ENCODE measurements around the gene SCN4A. TPM values are rescaled to one million over a fixed set of nuclear protein-coding genes. Genes with fewer than 3 reads are reported as not detected.

SCN4A gene
- total RNA-seq, 1 experiment from 2014 or later, result 0.03 TPM

- ChIA-PET CTCF (no interaction called here), POLR2A (no interaction called here)
- Histone ChIP-seq H3K27ac (ENCODE audit: low read length) (no peak overlapping the region), H3K36me3 (ENCODE audit: control insufficient read depth, insufficient read depth, low read length) (no peaks in the 10 kb centered on the region), H3K4me3 (ENCODE audit: low read depth in 2 of 2, low read length in 2 of 2) (no peak overlapping the region), H3K9me3 (ENCODE audit: control insufficient read depth, insufficient read depth, low read depth, low read length) (no peaks in the 10 kb centered on the region), H3K4me1 (ENCODE audit: control insufficient read depth, insufficient read depth, low read length) (no peaks in the 10 kb centered on the region), H3K27me3 (ENCODE audit: control insufficient read depth, insufficient read depth, low read length) (no peaks in the 10 kb centered on the region)
- ATAC-seq (no peak), DNase-seq (ENCODE audit: low read depth, low spot score) (no peak)
- intact Hi-C loops (cut with micrococcal nuclease; ENCODE audit: unreplicated experiment), result no loop called here
- TF ChIP-seq TCF7L2 (IDR thresholded peaks at IDR 0.05; ENCODE audit: low read depth, low read length) (no peak), SIN3A (IDR thresholded peaks at IDR 0.05; ENCODE audit: borderline replicate concordance, insufficient read depth, low read depth, low read length) (no peak), REST (IDR thresholded peaks at IDR 0.05; ENCODE audit: insufficient read depth in 1 of 2, low read depth in 2 of 2, low read length in 1 of 2) (no peak), POLR2AphosphoS5 (IDR thresholded peaks at IDR 0.05; ENCODE audit: low read depth, low read length) (no peak), CTCF (IDR thresholded peaks at IDR 0.05) (no peak)
- BruUV-seq (replicated peaks), result no TSS peak
- in situ Hi-C loops (cut with HindIII; ENCODE audit: low pct_unique_long_range_greater_than_20kb, low sequenced_read_pairs), result no loop called here
Observed at GRCh38 chr17:64006361-64007088, 33.8 kb upstream of the SCN4A start.

- Histone ChIP-seq H3K27me3 (ENCODE audit: control insufficient read depth, insufficient read depth, low read length) (no peaks in the 10 kb centered on the region), H3K4me1 (ENCODE audit: control insufficient read depth, insufficient read depth, low read length) (no peaks in the 10 kb centered on the region), H3K27ac (ENCODE audit: low read length) (no peak overlapping the region), H3K36me3 (ENCODE audit: control insufficient read depth, insufficient read depth, low read length) (no peaks in the 10 kb centered on the region), H3K4me3 (ENCODE audit: low read depth in 2 of 2, low read length in 2 of 2) (no peak overlapping the region), H3K9me3 (ENCODE audit: control insufficient read depth, insufficient read depth, low read depth, low read length) (no peaks in the 10 kb centered on the region)
- ChIA-PET CTCF (no interaction called here), POLR2A (no interaction called here)
- TF ChIP-seq SIN3A (IDR thresholded peaks at IDR 0.05; ENCODE audit: borderline replicate concordance, insufficient read depth, low read depth, low read length) (no peak), TCF7L2 (IDR thresholded peaks at IDR 0.05; ENCODE audit: low read depth, low read length) (no peak), REST (IDR thresholded peaks at IDR 0.05; ENCODE audit: insufficient read depth in 1 of 2, low read depth in 2 of 2, low read length in 1 of 2) (no peak), CTCF (IDR thresholded peaks at IDR 0.05) (no peak), POLR2AphosphoS5 (IDR thresholded peaks at IDR 0.05; ENCODE audit: low read depth, low read length) (no peak)
- no peak; the same call in 1 of the 2 replicates for ATAC-seq
- no TSS peak for BruUV-seq (replicated peaks)
- no peak for DNase-seq (ENCODE audit: low read depth, low spot score)
- in situ Hi-C loops (cut with HindIII; ENCODE audit: low pct_unique_long_range_greater_than_20kb, low sequenced_read_pairs) (no loop called here), intact Hi-C loops (cut with micrococcal nuclease; ENCODE audit: unreplicated experiment) (no loop called here)
Observed at GRCh38 chr17:64005734-64006167, 33.0 kb upstream of the SCN4A start.
